ENCODE results near the gene SRCAP.

DNA sequence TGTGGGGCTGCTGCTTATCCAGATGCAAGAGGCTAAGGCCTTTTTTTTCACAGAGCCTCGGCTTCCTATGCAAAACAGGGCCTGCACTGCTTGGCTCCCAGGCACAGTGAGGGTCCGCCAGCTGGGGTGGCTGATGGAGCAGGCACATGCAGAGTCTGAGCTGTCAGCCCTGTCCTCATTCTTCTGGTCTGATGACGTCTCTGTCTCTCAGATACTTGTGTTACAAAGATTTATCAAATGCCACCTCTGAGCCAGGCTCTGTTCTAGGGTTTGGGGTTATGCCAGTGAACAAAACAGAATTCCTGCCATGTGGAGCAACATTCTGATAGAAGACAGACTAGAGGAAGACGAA is 67.9 kb downstream of the SRCAP start:
- TF ChIP-seq POLR2A (IDR thresholded peaks at IDR 0.05), result no peak
- TF ChIP-seq, protein P1, sequence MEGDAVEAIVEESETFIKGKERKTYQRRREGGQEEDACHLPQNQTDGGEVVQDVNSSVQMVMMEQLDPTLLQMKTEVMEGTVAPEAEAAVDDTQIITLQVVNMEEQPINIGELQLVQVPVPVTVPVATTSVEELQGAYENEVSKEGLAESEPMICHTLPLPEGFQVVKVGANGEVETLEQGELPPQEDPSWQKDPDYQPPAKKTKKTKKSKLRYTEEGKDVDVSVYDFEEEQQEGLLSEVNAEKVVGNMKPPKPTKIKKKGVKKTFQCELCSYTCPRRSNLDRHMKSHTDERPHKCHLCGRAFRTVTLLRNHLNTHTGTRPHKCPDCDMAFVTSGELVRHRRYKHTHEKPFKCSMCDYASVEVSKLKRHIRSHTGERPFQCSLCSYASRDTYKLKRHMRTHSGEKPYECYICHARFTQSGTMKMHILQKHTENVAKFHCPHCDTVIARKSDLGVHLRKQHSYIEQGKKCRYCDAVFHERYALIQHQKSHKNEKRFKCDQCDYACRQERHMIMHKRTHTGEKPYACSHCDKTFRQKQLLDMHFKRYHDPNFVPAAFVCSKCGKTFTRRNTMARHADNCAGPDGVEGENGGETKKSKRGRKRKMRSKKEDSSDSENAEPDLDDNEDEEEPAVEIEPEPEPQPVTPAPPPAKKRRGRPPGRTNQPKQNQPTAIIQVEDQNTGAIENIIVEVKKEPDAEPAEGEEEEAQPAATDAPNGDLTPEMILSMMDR (IDR thresholded peaks at IDR 0.05), result no peak
